Left lung (tissue), 10 donors: ENCODE results near the gene PCSK4. TPM values are rescaled to one million over a fixed set of nuclear protein-coding genes. Genes with fewer than 3 reads are reported as not detected.

Source experiments
- ATAC-seq: fragments of 200-7000 bp; cut with Tn5 transposase; one replicate; pipeline ENCODE4 v1.9.1; 2020; ENCODE audit warnings: moderate library complexity
- DNase-seq, 4 donors: peaks; one replicate each; pipeline ENCODE4 v3.0.0-alpha.2; 2013 to 2020
- H3K27ac ChIP-seq, 2 donors: fragments of 200-600 bp; sonication (generic) in 1 of 2; one replicate each; pipeline versions ENCODE4 v1.5.0 to v1.8.0; 2020 to 2021
- H3K27me3 ChIP-seq, 2 donors: fragments of 200-600 bp; sonication (generic) in 1 of 2; one replicate each; pipeline versions ENCODE4 v1.5.0 to v1.8.0; 2020 to 2021
- H3K36me3 ChIP-seq, 2 donors: fragments of 200-600 bp; sonication (generic) in 1 of 2; one replicate each; pipeline versions ENCODE4 v1.5.0 to v1.8.0; 2020 to 2021
- H3K4me1 ChIP-seq, 2 donors: fragments of 200-600 bp; one replicate each; pipeline ENCODE4 v1.8.0; 2021
- H3K4me3 ChIP-seq, 2 donors: fragments of 200-600 bp; sonication (generic) in 1 of 2; one replicate each; pipeline versions ENCODE4 v1.5.0 to v1.8.0; 2020 to 2021; ENCODE audit warnings: mild to moderate bottlenecking in 1 of 2
- H3K9me3 ChIP-seq, 2 donors: fragments of 200-600 bp; sonication (generic) in 1 of 2; one replicate each; pipeline versions ENCODE4 v1.5.0 to v1.8.0; 2020 to 2021
- CTCF ChIP-seq, 2 donors: fragments of 200-600 bp; sonication (generic) in 1 of 2; IDR thresholded peaks; one replicate each; pipeline versions ENCODE4 v1.5.0 to v1.8.0; 2021; ENCODE audit warnings: antibody characterized with exemption in 2 of 2
- intact Hi-C, 2 donors: fragments of 100-400 bp; cut with DNase I; formaldehyde crosslinking; loops; one replicate each; pipeline versions ENCODE4 v1.11.2 to v1.14.2; 2022
- polyA plus RNA-seq, 6 donors: library from polyadenylated mRNA; unstranded; fragments of 120-200 nt; gene quantifications; one replicate each; pipeline ENCODE4 v1.2.1, GENCODE V29; 2013; ENCODE audit not compliant: insufficient read length in 6 of 6
- total RNA-seq, 2 donors: library from RNA; stranded (reverse); fragmentation: NEBNext Ultra II Directional; extraction: Animal tissue kit (Norgen Biotek cat#: 25700); gene quantifications; one replicate each; pipeline ENCODE4 v1.2.1, GENCODE V29; 2021
- donor health status: DM: no; HTN: yes; CAD: no.
- donor health status: DM: no; HTN: no; CAD: no.

The PCSK4 gene
- total and polyA plus RNA-seq, 8 donors = 1.9 to 6.1 (median 4.0) TPM

GRCh38 chr19:1514986-1515721 is 25.0 kb upstream of the PCSK4 start:
- Histone ChIP-seq H3K27ac (no peak overlapping the region), H3K4me3 (no peak overlapping the region), H3K27me3 (peaks cover 13 to 96% of the 10 kb centered on the region in 2 donors), H3K9me3 (no peaks in the 10 kb centered on the region), H3K4me1 (peaks cover 7 to 14% of the 10 kb centered on the region in 2 donors), H3K36me3 (no peaks in the 10 kb centered on the region)
- ATAC-seq (no peak), DNase-seq (no peak)
- TF ChIP-seq CTCF (IDR thresholded peaks at IDR 0.05) = no peak
- intact Hi-C loops = no loop called here

GRCh38 chr19:1514295-1514661 is 24.1 kb upstream of the PCSK4 start:
- intact Hi-C loops = no loop called here
- DNase-seq (no peak), ATAC-seq (no peak)
- Histone ChIP-seq H3K4me1 (peaks cover 7 to 14% of the 10 kb centered on the region in 2 donors), H3K4me3 (no peak overlapping the region), H3K9me3 (no peaks in the 10 kb centered on the region), H3K27ac (no peak overlapping the region), H3K36me3 (no peaks in the 10 kb centered on the region), H3K27me3 (peaks cover 13 to 95% of the 10 kb centered on the region in 2 donors)
- no peak for TF ChIP-seq CTCF (IDR thresholded peaks at IDR 0.05)

- peak; percentile 34 to 69 for TF ChIP-seq CTCF (IDR thresholded peaks at IDR 0.05)
- H3K27ac ChIP-seq = no peak overlapping the region
- no peaks in the 10 kb centered on the region for H3K9me3 ChIP-seq
- ATAC-seq (peak; percentile 72), DNase-seq (peak in 2 of 4 donors; percentile 40 to 92)
- peaks cover 7 to 14% of the 10 kb centered on the region in 2 donors for H3K4me1 ChIP-seq
- peaks cover 13 to 97% of the 10 kb centered on the region in 2 donors for H3K27me3 ChIP-seq
- peak overlapping the region; percentile 30 to 32 for H3K4me3 ChIP-seq
- intact Hi-C loops = no loop called here
- H3K36me3 ChIP-seq = no peaks in the 10 kb centered on the region
These were observed 23.5 kb upstream of the PCSK4 start for GRCh38 chr19:1513499-1514294.

- H3K27ac ChIP-seq = no peak within 1 kb of the TSS
These were observed 22.7 kb upstream of the PCSK4 start, which contains the start of gene ADAMTSL5 for GRCh38 chr19:1512671-1513498. ADAMTSL5 (minus strand) TSS chr19:1513019; CDS start chr19:1510943, 2,076 bp downstream.

More at GRCh38 chr19:1512671-1513498, 22.7 kb upstream of the PCSK4 start, which contains the start of gene ADAMTSL5:
- H3K4me1 ChIP-seq = peaks cover 7 to 16% of the 10 kb centered on the region in 2 donors
- intact Hi-C loops = no loop called here
- H3K9me3 ChIP-seq = no peaks in the 10 kb centered on the region
- no peaks in the 10 kb centered on the region for H3K36me3 ChIP-seq
- H3K27me3 ChIP-seq = peaks cover 13 to 94% of the 10 kb centered on the region in 2 donors
- peak; percentile 68 for ATAC-seq
- peak in 2 of 4 donors; percentile 23 to 85 for DNase-seq
- no peak for TF ChIP-seq CTCF (IDR thresholded peaks at IDR 0.05)
- H3K4me3 ChIP-seq = peak within 1 kb of the TSS; percentile 30 to 32
